GM21723 (cell line): Measurements from ENCODE around the gene EPHB1.
"Not testable (repeated sequence)": the region's sequence is repeated elsewhere in the genome, so short reads cannot be mapped to it uniquely, and the experiment has no call there.

Experiments
- ATAC-seq: cut with Tn5 transposase; IDR thresholded peaks from one replicate; pipeline ENCODE4 v1.9.1; 2021; ENCODE audit warnings: mild to moderate bottlenecking, moderate library complexity; ENCODE audit not compliant: unreplicated experiment

The EPHB1 gene

GRCh38 chr3:135233476-135233875 lies 438.4 kb downstream of the EPHB1 start:
- not testable (repeated sequence) for ATAC-seq

GRCh38 chr3:135235541-135235940 lies 440.5 kb downstream of the EPHB1 start:
- ATAC-seq: no peak

- ATAC-seq: no peak
These were observed 442.5 kb downstream of the EPHB1 start for GRCh38 chr3:135237371-135238143.

DNA sequence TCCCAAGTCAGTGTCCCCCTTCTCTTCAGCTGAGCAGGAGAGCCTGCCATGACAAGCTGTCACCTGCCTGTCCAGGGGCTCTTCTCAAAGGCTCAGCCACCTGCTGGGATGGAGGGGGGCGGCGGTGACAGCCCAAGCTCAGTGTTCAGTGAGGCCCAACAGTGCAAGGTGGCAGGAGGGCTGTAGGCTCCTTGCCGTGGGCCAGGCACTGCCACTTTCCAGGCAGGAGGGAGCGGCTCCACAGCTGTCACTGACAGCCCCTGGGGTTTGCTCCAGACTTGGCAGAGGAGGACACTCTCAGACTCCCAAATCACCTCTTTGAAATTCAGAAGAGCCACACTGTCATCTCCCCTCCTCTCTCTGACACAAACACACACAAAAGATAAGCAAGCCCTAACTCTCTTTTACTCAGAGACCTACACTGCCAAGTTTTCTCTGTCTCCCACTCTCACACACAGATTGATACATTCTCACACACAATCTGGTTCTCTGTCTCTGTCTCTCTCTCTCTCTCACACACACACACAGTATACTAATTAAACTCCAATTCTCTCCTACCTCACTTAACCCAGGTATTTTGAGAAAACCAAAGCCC lies 443.3 kb downstream of the EPHB1 start:
- ATAC-seq: no peak

DNA sequence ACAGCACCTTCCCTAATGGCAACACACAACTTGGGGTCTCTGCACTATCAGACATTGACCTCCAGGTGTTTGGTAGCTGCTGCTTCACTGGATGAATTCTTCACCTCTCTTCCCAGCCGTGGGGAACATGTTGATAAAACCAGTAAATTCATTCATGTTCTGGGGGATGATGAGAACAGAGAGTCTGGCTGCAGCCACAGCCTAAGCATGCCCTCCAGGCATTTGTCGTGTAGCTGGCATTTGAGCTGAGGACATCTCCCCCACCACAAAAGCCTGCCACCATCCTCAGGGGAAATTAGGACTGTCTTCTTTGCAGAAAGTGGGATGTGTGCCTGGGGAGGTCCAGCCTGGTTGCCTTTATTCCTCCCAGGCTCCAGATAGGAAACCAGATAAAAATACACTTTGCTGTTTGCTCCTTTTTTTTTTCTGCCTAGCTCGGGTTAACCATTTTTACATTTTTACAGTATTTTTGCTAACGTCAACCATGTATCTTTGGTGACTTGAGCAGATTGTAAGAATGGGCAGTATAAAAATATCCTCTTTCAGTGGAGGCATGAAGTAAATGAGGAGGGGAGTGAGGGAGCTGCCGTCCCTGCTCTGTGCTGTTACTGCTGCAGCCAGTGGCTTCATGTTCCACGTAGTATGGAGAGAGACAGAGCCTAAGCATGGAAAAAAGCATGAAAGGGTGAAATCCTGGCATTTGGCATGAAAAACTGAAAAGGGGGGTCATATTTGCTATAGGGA lies 444.0 kb downstream of the EPHB1 start:
- ATAC-seq: no peak

DNA sequence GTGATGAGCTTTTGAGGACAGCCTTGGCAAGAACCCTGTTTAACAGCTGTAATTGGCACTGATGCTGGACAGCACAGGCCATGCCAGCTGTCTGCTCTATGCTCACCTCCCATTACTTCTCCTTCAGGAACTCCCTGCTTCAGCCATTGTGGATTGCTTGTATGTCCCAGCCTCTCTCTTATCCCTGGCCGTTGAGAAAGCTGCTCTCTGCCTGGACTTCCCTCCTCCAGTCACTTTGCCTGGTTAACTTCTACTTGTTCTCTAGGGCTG lies 444.5 kb downstream of the EPHB1 start:
- no peak for ATAC-seq

DNA sequence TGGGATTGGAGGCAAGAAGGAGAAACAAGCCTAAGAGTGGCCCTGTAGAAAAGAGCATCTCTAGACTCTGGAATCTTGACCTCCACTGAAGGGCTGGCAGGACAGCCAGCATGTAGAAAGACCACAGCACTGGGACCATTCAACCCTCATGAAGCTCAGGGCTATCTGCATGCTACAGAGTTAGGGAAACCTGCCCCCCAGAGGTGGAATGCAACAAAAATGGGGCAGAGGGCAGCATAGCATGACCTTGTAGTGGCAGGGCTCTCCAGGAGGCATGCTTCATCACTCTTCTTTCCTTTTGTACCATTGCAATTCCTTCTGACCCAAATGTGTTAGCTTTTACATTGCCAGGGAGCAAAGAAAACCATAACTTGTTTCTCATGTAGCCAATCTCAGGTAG lies 445.4 kb downstream of the EPHB1 start:
- ATAC-seq: no peak

DNA sequence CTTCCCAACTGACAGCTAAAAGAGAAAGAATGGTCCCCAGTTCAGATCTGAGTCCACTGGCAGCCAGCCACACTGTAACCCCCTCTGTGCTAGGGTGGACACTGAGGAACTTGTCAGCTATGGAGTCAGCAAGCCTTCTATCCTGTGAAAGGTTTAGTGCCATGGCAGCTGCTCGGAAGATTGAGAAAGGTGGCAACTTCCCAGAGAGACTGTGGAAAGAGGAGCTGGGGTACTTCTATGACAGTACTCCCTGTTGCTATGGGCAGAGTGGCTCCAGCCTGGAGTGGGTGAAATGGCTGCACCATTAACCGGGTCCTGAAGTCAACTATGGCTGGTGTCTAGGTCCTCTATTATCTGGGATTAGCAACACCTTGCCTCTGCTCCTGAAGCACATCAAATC lies 447.2 kb downstream of the EPHB1 start:
- no peak for ATAC-seq

- ATAC-seq: no peak
These were observed 448.6 kb downstream of the EPHB1 start for GRCh38 chr3:135243616-135244015.

DNA sequence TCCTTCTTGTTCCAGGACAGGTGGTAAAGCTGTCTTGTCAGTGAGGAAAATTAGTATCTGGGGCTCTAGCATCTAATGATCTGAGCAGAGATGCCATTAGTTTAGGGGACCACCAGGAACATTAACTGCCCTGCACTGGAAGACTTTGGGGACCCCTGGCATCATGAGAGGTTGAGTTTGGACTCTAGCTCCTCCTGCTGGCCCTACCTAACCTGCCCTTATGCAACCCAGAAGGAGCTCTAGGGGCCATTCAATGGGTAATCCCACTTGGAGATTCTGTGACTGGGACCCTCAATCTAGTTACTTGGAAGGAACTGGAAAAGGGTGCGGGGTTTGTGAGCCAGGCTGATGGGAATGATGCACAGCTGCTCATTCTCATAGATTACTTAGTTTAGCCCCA lies 451.0 kb downstream of the EPHB1 start:
- ATAC-seq: no peak

GRCh38 chr3:135248213-135248612 lies 453.2 kb downstream of the EPHB1 start:
- no peak for ATAC-seq

- no peak for ATAC-seq
These were observed 454.1 kb downstream of the EPHB1 start for GRCh38 chr3:135249186-135249585.

GRCh38 chr3:135258916-135259315 lies 463.9 kb downstream of the EPHB1 start:
- ATAC-seq: no peak

- no peak for ATAC-seq
These were observed 465.0 kb downstream of the EPHB1 start for GRCh38 chr3:135260025-135260424.

DNA sequence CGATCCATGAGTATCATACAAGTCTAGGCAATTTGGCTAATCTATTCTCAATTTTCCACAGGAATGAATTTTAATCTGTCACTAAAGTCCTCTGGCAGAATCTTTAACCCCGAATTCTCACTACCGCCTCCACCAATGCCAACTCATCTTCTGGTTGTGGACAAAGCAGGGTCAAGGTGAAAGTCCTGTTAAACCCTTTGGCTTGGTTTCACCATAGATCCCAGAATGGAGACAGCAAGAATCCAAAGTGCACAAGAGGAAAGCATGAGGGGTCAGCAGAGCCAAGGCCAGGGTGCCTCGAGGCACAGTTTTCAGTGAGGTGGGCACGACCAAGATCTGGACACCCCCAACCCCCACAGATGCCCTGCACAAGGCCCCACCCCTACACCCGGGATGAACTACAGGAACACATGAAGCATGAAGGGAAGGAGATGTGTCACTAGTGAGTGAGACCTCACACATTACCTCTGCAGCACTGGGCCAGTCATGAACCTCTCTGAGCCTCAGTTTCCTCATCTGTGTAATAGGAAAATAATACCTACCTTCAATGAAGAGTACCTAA lies 466.2 kb downstream of the EPHB1 start:
- no peak for ATAC-seq

GRCh38 chr3:135261916-135262315 lies 466.9 kb downstream of the EPHB1 start:
- no peak for ATAC-seq

DNA sequence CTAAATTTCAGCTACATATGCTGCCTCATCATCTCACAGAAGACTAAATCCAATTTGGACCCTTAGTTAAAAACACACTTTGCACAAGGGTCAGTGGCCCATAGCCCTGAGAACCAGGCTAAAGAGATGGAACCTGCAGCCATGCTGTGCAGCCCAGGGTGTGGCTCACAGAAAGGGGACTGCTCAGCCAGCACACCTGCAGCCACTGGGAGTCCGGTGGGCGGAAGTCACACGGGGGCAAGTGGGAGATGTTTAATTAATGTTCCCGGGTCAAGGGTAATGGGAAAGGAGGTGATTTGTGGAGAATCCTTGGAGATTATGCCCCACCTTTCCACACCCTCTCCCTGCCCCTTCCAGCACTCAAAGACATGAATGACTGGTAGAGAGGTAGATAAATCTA lies 467.4 kb downstream of the EPHB1 start:
- ATAC-seq: no peak

DNA sequence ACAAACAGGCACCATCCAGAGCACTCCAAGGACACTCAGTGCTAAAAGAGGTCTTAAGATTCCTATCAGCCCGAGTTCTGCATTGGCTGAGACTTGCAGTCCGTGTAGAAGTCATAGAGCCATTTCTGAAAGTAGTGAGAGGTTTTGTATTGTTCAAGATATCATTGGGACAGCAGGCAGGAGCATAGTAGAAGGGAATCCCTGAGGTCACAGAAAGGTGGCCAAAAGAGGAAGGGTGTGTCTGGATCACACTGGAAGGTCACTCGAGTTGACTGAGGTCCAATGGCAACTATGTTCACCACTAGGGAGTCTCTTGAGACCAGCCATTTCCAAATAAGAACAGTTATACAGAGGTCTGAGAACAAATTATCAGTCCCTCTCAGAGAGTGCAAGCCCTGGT lies 468.3 kb downstream of the EPHB1 start:
- no peak for ATAC-seq

- no peak for ATAC-seq
These were observed 472.4 kb downstream of the EPHB1 start for GRCh38 chr3:135267487-135267886.

- no peak for ATAC-seq
These were observed 474.0 kb downstream of the EPHB1 start for GRCh38 chr3:135268941-135269532.

DNA sequence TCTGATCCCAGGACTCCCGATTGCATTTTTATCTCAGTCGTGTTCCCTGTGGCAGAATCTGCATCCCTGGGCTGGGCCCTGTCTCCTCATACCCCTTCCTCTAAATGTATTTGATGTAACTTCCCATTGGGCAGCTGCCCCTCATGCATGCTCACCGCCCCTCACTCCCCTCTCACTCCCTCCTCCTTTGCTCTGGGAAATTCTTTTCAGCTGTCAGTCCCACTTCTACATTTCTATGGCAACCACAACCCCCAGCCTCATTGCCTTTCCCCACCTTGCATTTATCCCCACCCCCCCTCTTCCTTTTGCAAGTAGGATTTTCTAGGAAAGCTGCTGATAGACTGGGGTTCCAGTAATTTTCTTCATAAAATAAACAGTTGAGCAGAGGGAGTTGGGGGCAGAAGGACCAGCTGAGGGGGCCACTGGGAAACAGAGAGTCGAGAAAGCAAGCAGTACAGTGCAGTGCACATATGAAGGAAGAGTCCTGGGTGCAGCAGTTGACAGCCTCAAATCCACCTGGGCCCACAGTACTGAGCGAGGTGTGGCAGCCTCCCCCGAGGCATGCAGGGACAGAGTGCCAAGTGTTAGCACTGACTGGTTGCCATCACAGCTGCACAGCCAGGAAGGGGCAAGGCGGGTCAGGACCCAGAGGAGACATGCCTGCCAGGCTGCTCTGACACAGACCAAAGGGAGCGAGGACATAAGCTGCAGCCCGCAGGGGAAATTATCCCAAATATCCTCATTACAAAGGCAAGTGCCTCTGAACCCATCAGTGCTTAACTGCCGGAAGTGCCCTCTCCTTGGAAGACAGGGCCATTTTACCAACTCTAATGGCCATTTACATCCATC lies 476.3 kb downstream of the EPHB1 start:
- no peak for ATAC-seq
